Stimulated activated CD8-positive, alpha-beta memory T cell treated with anti-CD3 and anti-CD28 coated beads, Interleukin-15, amount 100 ng/mL, for 48 hours (primary cell): ENCODE measurements around the gene AGAP9.
"Not testable (repeated sequence)": the region's sequence is repeated elsewhere in the genome, so short reads cannot be mapped to it uniquely, and the experiment has no call there.

Experiments
- DNase-seq, 2 donors: peaks; one replicate each; pipeline ENCODE4 v3.0.0-alpha.2; 2020; ENCODE audit warnings: low read depth in 2 of 2

AGAP9 gene

DNA sequence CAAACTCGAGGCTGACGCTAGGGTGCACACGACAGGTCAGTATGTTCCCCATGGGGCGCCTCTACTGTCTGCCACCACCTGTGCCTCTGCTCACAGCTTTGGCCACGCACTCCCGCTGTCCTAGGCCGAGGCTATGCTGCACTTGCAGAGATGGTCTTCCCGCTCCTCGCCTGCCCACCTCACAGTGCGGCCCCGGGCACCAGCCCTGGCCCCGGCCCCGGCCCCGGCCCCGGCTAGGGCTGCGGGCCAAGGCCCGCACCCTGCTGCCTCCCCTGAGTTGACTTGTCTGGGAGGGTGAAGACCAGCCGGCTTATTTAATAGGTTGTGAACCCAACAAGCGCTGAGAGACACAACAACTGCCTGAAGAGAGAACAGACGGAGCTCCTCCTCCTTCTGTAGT lies at the start of gene AGAP9:
AGAP9 (minus strand) TSS at position 164 of the 400 bp plus-strand sequence; CDS start at position 52, 112 bp downstream.
- DNase-seq = not testable (repeated sequence)

DNA sequence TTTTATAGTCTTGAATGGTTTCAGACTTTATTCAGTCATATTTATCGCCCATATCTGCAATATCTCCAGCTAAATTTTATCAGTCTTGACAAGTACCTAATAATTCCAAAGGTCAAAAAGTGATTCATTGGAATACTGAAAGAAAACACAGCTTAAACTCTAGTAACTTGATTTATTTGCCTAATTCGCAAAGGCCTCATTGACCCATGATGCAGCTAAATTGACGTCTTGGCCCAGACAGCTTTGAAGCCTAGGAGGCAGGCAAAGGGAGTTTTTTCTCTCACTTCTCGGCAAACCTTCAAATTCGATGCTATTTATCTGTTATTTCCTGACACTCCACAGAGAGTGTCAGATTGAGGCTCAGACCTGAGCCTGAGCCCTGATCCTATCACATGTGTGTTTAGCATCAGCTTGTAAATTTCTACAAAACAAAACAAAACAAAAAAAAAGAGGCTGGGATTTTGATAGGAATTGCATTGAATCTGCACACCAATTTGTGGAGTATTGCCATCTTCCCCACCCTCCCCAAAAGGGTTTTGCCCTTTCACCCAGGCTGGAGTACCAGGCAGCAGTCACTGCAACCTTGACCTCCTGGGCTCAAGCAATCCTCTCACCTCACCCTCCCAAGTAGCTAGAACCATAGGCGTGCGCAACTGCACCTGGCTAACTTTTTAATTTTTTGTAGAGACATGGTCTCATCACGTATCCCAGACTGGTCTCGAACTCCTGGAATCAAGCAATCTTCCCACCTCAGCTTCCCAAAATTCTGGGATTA lies 47.9 kb upstream of the AGAP9 start:
- not testable (repeated sequence) for DNase-seq

DNA sequence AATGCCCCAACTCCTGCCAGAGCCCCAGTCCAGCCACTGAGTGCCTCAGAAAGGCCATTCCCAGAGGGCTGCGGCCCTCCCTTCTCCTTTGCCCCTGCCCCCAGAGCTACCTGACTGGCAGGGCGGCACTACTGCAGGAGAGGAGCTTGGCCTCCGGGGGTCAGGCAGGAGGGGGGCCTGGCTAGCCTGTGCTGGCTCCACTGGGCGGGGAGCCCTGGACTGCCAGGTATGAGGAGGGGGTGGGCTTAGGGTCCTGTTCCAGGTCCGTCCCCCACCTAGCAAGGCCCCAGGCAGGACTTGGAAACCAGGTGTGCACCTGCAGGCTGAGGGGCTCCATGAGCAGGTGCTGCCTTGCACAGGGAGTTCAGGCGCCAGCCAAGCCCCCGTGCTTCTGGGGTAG lies 43.3 kb upstream of the AGAP9 start:
- not testable (repeated sequence) for DNase-seq

DNA sequence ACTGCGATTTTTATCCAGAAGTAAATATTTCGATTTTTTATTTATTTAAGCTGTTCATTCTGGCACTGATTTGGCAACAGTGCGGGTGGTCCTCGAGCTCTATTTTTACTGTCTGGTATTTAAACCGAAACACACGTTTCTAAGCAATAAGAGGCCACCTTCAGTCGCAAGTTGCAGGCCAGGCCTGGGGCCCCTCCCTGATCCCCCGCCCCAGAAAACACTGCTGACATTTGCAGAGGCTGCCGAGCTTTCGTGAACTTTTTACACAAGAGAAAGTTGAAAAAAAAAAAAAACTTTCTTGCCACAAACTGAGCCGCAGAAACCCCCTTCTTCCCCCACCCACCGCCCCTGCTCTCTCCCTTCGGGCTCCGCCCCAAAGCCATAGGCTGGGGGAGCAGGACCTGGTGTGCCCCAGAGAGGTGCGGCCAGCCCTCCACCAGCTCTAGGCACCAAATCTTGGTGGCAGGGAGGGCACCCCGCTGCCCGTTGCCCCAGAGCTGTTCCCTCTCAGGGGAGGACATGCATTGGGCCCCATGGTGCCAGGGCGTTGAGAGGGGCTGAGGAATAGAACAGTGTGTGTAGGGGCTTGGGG lies 42.8 kb upstream of the AGAP9 start:
- not testable (repeated sequence) for DNase-seq

DNA sequence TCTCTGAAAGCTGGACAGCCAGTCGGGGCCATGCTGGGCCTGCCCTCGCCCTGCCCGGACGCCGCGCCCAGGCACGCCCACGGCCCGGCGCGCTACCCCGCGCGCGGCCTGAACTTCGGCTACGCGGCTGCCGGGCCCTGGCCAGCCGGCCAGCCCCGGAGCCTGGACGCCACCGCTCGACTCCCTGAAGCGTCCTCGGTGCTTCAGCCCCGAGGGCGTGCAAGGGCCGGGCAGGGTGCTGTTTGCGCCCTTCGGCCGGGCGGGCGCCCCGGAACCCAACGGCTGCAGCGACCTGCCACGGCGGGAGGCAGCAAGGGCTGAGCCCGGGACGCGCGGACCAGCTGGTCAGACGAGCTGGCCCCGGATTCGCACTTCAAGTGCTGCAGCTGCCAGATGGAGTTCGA lies 42.1 kb upstream of the AGAP9 start:
- not testable (repeated sequence) for DNase-seq

DNA sequence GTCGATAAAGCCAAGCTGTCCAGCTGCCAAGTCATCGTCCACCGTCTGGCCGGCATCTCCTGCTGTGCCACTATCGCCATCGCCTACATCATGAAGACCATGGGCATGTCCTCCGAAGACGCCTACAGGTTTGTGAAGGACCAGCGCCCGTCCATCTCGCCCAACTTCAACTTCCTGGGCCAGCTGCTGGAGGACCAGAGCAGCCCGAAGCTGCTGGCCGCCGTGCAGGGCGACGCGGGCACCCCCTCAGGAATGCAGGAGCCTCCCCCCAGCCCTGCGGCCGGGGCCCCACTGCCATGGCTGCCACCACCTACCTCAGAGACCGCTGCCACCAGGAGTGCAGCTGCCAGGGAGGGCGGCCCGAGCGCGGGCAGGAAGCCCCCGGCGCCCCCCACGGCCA lies 41.5 kb upstream of the AGAP9 start:
- not testable (repeated sequence) for DNase-seq

DNA sequence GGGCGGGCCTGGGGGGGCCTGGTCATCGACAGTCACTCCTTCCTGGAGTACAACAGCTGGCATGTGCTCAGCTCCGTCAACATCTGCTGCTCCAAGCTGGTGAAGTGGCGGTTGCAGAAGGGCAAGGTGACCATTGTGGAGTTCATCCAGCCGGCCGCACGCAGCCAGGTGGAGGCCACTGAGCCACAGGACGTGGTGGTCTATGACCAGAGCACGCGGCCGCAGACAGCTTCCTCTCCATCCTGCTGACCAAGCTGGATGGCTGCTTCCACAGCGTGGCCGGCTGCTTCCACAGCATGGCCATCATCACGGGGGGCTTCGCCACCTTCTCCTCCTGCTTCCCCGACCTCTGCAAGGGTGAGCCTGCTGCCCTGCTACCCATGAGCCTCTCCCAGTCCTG lies 40.9 kb upstream of the AGAP9 start:
- not testable (repeated sequence) for DNase-seq

DNA sequence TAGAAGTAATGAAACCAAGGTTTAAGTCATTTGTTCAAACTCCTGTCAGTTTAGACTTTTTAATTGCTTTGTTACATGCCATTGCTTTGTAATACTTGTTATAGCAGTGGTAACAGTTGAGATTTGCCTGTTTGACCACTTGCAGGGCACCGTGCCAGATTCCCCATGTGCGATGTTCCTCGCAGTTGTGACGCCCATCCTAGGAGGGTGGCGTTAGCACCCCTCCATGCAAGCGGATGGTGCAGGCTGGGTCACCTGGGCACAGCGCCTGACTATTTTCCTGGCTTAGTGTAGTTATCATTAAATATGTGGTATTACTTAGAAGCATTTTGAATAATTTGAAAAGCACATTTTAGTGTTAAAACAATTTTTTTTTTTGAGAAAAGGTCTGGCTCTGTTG lies 37.0 kb upstream of the AGAP9 start:
- not testable (repeated sequence) for DNase-seq

DNA sequence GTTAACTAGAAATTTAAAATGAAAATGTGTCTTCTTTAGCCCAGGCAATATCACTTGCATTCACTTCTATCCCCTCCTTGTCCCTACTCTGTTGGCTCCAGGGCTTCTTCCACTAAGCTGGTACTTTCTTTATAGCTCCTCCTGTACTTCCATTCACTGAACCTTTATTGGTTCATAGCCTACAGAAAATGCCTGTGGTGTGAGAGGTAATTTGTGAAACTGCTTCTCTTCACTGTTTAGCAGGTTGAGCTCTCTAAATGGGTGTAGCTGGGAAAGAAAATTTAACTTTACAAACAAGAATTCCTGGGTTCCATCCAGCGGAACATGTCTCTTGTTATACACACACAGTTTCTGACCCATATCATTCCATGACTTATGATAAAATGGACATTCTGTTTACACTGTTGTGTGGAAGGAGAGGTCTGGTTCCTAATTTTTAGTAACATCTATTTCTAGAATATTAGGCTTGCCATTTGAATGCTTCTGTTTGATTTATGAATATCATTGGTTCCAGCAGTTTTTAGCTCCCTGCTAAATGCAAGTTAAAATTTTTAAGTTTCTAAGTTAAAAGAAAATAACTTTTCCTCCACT lies 36.4 kb upstream of the AGAP9 start:
- DNase-seq = not testable (repeated sequence)

DNA sequence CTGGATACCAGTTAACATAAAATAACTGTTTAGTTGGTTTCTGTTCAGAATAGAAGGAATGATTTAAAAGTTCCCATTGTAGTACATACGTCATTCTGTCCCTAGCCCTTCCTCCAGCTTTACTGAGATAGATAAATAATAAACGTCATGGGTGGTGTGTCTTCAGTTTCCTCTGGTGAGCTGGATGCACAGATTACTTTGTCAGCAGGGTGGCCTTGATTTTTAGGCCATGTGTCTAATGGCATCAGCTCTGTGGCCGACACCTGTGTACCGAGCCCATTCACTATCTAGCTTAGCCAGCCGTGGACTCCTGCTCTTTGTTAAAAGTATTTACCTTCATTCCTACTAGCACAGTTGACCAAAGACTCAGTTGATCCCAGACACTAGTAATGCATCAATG lies 34.7 kb upstream of the AGAP9 start:
- not testable (repeated sequence) for DNase-seq

DNA sequence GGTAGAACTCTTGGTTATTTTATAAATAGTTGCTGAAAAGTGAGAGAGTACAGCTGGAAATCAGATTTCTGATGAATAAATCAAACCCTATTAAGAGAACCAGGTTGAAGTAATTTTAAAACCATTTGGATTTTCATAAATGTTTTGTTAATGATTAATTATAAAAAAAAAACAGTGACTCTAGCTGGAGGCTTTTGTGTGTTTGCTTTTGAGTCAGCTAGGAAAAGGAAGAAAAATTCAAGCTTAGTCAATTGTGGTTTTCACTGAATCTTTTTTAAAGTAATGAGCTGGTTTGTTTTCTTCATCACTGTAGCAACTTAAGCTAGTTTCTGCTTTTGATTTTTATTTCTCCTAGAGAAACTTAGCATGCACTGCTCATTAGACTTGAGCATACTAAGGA lies 34.2 kb upstream of the AGAP9 start:
- not testable (repeated sequence) for DNase-seq

DNA sequence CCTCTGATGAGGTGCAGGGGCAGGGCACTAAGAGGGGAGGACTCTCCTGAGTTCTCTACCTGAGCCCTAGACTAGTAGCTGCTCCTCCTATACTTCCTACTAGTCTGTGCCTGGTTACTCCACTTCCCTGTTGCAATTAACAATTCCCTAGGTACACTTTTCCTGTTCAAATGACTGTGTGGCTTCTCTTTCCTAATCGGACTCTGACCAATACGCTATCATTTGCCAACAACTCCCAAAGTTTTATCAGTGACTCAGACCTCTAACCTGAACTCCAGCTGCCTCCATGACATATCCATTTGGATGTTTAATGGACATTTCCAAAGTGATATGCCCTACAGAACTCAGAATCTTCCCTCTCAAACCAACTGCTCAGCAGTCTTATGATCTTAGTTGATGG lies 31.9 kb upstream of the AGAP9 start:
- not testable (repeated sequence) for DNase-seq

DNA sequence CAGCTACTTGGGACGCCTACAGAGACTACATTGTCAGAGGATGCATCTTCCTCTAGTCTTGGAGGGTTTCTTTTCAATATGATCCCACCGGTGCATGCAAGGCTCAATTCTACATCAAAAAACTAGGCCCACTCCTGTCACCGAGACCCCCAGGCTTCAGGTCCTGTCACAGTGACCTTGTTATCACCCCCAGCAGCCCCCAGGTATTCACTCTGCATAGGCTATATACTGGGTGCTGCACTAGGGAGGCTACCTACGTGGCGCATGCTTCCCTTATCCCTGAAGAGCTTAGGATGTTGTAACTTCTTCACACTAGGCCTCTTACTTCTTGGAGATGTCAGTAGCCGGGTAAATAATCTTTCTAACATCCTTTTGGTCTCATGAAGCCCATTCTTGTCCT lies 31.1 kb upstream of the AGAP9 start:
- not testable (repeated sequence) for DNase-seq

DNA sequence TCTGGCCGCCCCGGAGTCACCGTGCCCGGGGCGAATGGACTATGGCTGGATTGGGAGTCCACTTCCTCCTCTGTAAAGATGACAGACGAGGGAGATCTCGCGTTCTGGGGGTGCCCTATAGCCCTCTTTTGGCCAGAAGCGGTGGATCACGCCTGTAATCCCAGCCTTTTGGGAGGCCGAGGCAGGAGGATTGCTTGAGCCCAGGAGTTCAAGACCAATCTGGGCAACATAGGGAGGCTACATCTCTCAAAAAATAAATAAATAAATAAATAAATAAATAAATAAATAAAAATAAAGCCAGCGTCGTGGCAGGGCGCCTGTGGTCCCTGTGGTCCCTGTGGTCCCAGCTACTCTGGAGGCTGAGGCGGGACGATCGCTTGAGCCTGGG lies 30.4 kb upstream of the AGAP9 start:
- DNase-seq = not testable (repeated sequence)

DNA sequence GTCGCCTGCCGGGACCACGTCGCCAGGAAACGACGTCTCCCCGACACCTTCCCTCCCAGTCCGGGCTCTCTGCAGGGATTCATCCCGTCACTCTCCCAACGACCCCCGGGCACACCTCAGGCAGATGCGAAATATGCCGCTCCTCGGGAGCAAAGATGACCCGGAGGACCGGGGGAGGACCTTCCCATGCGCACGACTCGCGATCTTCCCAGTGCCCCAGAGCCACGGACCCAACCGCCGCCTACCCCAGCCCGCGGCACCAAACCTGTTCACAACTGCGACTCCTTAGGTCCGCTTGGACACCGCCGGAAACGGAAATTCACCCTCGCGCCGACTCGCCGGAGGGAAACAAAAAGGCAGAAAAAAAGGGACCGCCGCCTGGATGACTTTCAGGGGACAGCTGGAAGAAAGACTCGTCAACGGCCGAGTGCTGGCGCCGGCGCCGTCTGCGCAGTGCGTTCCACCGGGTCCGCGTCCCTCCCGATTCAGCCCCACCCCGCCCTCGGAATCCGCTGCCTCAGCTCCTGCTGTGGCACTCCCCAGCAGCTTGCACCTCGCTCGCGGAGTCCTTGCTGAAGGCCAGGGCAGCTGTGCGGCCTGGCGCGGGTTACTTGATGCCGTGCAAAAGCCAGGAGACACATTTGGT lies 29.9 kb upstream of the AGAP9 start:
- peak; percentile 74 to 79 for DNase-seq

DNA sequence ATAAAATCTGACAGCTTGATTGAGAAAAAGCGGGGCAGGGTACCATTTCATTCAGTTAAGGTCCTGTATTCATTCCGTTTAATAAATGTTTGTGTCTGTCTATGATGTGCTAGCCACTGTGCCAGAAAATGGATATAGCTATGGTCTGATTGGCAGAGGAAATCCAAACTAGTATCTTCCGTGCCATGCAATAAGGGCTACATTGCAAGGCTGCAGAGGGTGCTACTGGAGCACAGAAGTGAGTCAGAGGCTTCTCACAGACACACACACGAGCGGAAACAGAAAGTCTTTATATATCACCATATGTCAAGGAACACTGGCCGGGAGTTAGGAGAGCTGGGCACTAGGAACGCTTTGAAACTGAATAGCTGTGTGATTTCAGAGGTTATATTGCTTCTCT lies 29.3 kb upstream of the AGAP9 start:
- peak; percentile 4 to 31 for DNase-seq

DNA sequence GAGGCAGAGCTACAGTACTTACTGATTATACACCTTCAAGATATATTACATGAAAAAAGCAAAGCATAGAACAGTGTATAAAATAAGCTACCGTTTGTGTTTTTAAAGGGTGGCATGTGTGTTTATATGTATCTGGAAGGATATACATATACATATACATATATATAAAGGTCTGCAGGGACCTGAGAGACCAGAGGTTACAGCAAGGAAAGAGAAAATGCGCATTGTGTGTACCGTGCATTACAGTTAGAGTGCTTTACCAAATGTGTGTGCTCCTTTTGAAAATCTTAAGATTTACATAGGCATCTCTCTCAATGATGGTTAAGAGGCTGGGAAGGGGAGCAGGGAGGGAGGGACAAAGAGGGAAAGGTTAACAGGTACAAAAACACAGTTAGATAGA lies 23.8 kb upstream of the AGAP9 start:
- not testable (repeated sequence) for DNase-seq

DNA sequence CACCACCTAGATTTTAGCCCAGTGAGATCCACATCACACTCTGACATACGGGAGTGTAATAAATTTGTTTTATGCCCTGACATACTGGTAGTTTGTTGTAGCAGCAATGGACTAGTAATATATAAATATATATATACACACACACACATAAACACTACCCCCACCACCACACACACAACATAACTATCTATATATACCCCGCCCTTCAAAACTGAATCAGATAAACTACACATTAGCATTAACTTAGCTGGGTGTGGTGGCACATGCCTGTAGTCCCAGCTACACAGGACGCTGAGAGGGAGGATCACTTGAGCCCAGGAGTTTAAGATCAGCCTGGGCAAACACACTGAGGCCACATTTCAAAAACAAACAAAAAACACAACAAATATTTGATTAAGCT lies 13.0 kb upstream of the AGAP9 start:
- not testable (repeated sequence) for DNase-seq

DNA sequence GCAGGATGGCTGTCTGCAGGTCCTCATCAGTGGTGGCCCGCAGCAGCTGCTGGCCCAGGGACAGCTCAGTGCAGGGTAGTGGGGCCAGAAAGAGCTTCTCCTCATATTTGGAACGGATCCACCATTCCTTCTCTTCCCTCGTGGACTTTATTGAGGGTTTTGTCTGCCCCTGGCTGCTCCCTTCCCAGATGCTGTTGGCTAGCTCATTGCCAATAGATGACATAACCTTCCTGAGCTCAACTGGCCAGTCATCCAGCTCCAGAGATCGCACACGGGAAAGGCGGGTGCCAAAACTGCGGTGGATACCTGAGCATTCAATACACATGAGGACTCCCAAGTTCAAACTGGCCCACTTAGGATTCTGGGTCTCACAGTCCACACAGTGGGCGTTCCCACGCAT lies 21.1 kb downstream of the AGAP9 start:
- not testable (repeated sequence) for DNase-seq

DNA sequence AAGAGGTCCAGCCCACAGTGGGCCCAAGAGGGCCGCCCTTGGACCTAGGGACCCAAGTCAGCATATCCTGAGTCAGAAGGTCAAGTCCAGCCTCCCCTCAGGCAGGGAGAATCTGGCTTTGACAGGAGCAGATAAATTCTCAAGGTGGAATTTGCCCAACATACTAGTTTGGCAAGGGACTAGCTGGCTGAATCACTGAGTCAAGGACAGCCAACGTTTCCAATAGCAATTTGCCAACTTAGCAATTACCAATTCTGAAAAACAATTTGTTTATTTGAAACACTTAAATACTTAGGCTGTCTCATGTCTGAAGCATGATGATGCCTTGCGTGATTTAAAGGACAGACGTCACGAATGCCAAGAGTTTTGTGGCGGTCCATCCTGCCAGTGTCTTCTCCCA lies 29.2 kb downstream of the AGAP9 start:
- not testable (repeated sequence) for DNase-seq

DNA sequence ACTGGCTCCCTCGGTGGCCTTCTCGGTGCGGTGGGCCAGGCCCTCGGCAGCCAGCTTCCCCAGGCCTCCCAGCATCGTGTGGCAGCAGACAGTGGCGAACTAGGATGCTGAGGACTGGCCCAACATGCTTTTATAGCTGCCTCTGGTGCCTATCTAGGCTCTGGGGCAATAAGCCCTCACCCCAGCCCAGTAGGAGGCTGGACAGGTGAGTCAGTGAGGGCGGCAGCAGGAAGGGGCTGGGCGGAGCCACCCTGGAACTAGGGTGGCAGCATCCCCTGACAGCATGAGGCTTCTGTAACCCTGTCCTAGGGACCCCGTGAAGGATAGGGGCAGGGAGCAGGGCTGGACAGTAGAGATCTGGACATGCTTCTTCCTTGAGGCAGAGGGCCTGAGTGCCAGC lies 31.8 kb downstream of the AGAP9 start, which contains the start of gene FAM25G:
FAM25G (minus strand) TSS at position 101 of the 400 bp plus-strand sequence; CDS start at position 75, 26 bp downstream.
- not testable (repeated sequence) for DNase-seq

DNA sequence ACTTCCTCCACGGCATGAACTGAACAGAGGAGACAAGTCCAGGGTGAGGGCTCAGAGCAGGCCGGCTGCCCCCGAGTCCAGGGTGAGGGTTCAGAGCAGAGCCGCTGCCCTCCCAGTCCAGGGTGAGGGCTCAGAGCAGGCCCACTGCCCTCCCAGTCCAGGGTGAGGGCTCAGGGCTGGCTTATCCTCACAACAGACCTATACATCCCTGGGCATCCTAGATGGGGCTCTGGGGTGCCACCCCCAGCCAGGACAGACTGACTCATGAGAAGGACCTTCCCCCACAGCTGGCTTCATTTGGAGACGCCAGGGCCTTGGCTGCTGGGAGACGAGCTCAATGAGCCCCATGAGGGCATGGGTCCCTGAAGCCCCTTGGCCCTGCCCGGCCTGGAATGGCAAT lies 33.8 kb downstream of the AGAP9 start:
- not testable (repeated sequence) for DNase-seq
